HS-27A (cell line): ENCODE data around the gene TMEM63B.
"Not testable (repeated sequence)": the region's sequence is repeated elsewhere in the genome, so short reads cannot be mapped to it uniquely, and the experiment has no call there.

ENCODE experiments used
- DNase-seq: peaks from one replicate; pipeline ENCODE4 v3.0.0-alpha.2; 2012; ENCODE audit warnings: low read depth, missing footprints

TMEM63B gene

DNA sequence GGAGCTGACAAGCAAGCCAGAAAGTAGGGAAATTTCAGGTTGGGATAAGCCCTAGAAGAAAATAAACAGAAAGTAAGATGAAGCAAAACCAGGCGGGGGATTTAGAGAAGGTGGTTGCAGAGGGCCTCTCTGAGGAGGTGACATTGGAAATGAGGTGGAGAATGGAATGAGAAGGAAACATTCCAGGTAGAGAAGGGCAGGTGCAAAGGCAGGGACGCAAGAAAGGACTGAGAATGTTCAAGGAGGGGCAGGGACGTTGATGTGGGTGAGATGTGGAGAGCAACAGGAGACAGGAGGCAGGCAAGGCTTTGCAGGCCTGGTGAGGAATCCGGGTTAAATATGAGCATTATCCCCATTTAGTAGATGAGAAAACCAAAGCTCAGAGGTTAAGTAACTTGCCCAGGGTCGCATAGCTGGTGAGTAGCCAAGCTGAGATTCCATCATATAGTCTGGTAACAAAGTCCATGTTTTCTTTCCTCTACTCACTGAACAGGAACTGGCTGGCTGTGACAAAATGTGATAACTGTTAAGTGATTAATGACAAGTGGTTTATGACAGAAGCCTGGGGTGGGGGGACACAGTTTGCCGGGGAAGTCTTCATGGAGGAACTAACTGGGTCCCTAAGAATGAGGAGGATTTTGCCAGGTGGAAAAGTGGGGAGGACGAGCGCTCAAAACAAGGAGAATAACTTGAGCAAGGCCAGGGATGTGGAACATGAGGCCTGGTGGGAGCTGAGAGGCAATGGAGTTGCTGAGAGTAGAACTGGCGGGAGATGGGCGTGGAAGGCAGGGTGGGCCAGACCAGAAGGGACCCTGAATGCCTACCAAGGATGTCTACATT lies 32.7 kb upstream of the TMEM63B start:
- DNase-seq: no peak

DNA sequence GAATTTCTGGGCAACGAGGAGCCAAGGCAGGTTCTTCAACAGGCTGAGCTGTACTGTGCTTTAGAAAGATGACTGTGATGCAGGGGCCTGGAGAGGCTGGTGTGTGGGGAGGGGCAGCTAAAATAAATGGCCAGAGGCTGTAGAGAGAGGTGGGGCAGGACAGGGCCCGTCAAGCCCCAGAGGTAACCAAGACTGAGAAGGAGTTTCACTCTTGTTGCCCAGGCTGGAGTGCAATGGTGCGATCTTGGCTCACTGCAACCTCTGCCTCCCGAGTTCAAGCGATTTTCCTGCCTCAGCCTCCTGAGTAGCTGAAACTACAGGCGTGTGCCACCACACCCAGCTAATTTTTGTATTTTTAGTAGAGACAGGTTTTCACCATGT lies 32.1 kb upstream of the TMEM63B start:
- DNase-seq: not testable (repeated sequence)

GRCh38 chr6:44096612-44097011 lies 30.7 kb upstream of the TMEM63B start:
- no peak for DNase-seq

DNA sequence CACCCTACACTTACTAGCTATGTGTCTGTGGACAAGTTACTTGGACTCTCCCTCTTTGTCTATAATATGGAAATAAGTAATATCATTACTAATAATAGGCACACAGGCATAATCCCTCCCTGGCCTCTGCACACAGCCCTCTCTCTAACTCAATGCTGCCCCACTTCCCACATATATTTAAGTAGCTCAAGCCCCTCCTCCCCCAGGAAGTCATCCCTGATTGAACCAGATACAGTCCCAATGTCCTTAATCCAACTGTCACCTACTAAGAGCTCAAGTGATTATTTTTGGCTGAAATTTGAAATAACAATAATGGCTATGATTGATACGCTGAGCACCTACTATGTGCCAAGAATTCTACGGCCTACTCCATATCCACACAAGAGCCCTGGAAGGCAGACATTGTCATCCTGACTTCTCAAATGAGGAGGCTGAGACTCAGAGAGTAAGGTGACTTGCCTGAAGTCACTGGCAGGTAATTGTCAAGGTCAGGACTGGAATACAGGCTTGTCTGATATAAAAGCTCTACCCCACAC lies 29.5 kb upstream of the TMEM63B start:
- DNase-seq: no peak

- no peak for DNase-seq
Measured at GRCh38 chr6:44099192-44099591, 28.2 kb upstream of the TMEM63B start.

DNA sequence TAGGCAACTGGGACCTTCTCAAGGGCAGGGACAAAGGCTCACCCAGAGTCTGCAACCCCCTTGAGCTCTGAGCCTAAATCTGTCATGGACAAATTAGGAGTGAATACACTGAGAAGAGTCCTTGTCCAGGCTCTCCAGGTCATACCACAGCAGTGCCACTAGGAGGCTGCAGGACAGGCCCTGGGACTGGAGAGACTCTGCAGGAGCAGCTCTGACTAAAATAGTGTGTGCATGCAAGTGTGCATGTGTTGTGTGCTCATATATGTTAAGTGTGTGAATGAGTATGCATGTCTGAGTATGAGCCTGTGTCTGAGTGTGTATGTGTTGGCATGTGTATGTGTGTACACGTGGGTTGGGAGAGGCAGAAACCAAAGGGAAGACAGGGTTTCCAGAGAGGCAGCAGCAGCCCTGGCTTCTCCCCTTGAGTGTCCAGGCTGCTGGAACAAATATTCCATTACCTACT lies 27.2 kb upstream of the TMEM63B start:
- no peak for DNase-seq

- no peak for DNase-seq
Measured at GRCh38 chr6:44101832-44102231, 25.5 kb upstream of the TMEM63B start.

- no peak for DNase-seq
Measured at GRCh38 chr6:44102527-44102926, 24.8 kb upstream of the TMEM63B start.

- DNase-seq: no peak
Measured at GRCh38 chr6:44104481-44105021, 22.8 kb upstream of the TMEM63B start.

- no peak for DNase-seq
Measured at GRCh38 chr6:44105146-44105545, 22.2 kb upstream of the TMEM63B start.

DNA sequence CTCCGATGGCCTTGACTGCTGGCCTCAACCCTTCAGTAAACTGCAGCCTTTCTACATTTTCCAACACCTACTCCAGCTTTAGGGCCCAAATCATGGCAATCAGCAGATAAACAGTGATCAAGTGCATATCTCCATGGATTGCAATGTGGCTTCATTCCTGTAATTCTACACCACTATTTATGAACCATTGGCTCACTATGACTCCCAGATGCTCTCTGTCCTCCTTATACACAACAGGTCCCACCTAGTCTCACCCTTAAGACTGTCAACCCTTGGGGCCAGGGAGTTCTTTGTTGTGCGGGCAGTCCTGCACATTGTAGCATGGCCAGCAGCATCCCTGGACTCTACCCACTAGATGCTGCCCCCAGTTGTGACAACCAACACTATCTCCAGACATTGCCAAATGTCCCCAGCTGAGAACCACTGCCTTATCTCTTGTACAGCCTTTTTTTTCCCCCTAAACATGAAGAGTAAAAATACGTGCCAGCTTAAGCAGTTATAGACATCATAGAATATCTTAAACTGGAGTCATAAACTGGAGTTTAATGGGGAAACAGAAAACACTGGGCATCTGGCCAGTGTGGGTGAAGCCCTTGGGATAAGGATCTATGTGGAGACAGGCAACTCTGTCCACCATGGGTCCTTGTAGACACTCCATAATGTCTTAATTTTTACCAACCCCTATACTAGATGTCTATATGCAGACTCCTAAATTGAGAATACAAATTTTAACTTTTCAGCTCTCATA lies 21.2 kb upstream of the TMEM63B start:
- DNase-seq: no peak

GRCh38 chr6:44107017-44107416 lies 20.3 kb upstream of the TMEM63B start:
- DNase-seq: no peak

DNA sequence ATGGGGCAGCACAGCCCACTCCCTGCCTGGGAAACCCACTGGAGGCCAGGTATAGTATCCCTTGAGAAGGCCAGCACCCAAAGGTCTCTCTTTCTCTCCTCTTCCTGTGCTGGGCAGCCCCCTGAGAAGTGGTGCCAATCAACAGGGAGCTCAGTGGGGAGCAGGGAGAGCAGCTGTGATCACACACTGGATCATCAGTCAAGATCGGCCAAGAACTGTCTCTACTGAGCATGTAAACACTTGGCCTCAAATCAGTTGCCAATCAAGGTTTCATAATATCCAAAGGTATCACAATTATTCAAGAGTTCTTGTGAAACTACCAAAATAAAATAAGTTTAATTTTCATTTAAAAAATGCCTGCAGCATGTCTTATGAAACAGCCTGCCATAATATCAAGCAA lies 18.9 kb upstream of the TMEM63B start:
- no peak for DNase-seq

DNA sequence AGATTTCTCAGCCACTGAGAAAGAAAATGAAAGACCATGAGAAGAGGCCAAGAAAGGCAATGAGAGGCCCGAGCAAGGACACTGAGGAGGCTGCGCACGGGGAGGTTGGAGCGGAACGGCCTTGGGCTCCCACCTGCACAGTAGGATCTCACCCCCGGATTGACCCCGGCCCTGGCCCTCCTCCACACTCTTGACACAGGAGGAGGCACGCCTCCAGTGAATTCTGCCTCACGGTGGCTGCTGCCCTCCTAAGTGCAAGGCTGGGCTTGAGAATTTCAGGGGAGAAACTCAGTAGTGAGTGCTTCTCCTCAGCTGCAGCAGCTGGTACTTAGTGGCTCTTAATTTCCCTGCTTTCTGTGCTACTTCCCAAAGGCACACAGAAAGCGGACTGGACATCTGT lies 18.1 kb upstream of the TMEM63B start:
- no peak for DNase-seq

DNA sequence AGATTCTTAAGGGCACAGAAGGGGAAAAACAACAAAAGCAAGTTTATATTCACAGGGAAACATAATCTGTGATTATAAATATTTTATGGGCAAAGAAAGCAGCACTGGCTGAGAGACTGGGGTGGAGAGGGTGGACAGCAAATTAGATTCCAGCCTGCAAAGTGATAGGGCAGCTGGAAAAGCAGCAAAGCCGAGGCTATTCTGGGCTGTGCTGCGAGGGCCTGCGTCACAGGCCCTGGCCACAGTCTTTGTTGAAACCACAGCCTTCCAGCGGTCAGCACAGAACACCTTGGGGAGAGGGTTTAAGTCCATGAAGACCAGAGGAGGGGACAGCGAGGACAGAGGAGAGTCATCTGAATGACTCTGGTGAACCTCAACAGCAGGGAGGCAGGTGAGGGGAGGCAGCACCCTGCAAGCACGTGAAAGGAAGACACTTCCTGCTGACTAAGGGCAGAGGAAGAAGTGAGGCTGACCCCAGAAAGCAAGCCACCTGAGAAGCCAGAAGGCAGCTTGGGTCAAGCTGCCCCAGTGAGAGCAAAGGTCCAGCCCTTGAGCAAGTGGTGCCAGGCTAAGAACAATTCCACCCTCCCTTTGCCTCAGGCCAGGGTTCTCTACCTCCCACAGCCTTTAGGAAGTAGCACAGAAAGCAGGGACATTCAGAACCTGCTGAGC lies 17.2 kb upstream of the TMEM63B start:
- no peak for DNase-seq

GRCh38 chr6:44110966-44111365 lies 16.4 kb upstream of the TMEM63B start:
- DNase-seq: no peak

GRCh38 chr6:44111434-44112417 lies 15.6 kb upstream of the TMEM63B start:
- no peak for DNase-seq

DNA sequence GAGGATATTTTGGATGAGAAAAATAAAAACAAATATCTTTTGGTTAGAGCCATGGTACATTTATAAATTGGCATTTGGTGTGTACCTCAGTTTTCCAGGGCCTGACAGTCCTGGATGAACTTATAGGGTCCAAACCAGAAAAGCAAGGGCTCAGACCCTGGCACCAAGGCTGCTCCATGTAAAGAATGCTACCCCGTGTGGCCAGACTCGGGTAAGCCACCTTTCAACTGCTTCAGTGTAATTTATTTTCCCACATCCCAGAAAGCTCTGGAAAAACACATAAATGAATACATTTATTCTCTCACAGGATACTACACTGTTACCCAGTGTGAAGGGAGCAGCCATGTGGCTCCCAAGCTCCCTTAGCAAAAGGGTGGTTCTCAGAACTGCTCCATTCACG lies 13.9 kb upstream of the TMEM63B start:
- DNase-seq: no peak

- DNase-seq: no peak
Measured at GRCh38 chr6:44115866-44116265, 11.5 kb upstream of the TMEM63B start.

DNA sequence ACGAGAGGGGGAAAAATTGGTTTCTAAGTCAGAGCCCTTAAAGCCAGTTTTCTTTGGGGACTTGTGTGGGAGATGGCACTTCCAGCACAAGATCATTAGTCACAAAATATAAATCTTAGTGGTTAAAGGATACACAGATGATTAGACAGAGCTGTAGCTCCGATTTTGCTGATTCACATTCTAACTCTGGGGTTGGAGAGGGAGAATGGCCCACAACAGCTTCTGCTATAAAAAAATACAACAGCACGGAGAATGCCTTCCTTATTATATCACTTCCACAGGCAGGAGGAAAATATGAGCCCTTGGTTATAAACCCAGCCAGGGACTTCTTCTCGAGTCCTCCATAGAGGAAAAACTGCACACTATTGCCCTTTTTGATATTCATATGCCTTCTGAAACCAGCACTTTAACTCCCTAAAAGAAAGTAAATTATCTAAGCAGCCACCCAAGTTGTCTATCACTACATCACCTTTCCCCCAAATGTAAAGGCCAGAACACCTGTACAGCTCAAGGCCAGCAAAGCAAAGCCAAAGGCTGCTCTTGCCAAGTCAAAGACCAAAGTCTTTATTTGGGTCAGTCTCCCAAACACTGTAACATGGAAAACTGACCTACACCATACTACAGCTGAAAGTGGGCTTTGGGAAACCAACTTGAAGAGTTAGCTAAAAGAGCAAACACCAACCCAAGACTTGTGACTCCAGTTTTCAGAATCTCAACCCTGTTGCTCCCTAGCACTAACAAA lies 10.5 kb upstream of the TMEM63B start:
- peak; percentile 67 for DNase-seq
